GM21529 (cell line): ENCODE measurements around the gene CNFN.

Experiments used
- ATAC-seq: cut with Tn5 transposase; IDR thresholded peaks from one replicate; pipeline ENCODE4 v1.9.1; 2021; ENCODE audit not compliant: unreplicated experiment

CNFN gene

GRCh38 chr19:42376177-42376555, 13.9 kb downstream of the CNFN start:
- ATAC-seq = no peak

GRCh38 chr19:42375415-42376176, 14.5 kb downstream of the CNFN start:
- ATAC-seq = no peak

GRCh38 chr19:42374826-42375376, 15.2 kb downstream of the CNFN start:
- ATAC-seq = no peak

GRCh38 chr19:42370626-42371175, 19.4 kb downstream of the CNFN start:
- no peak for ATAC-seq

GRCh38 chr19:42370068-42370520, 20.0 kb downstream of the CNFN start:
- ATAC-seq = no peak

- ATAC-seq = no peak
These were observed 20.5 kb downstream of the CNFN start for GRCh38 chr19:42369433-42370067.

- no peak for ATAC-seq
These were observed 21.3 kb downstream of the CNFN start for GRCh38 chr19:42368765-42369164.

- ATAC-seq = no peak
These were observed 21.7 kb downstream of the CNFN start for GRCh38 chr19:42368360-42368759.

GRCh38 chr19:42367929-42368328, 22.2 kb downstream of the CNFN start:
- ATAC-seq = no peak

GRCh38 chr19:42366673-42367072, 23.4 kb downstream of the CNFN start:
- no peak for ATAC-seq

GRCh38 chr19:42363614-42364346, 26.3 kb downstream of the CNFN start:
- no peak for ATAC-seq

GRCh38 chr19:42362891-42363440, 27.1 kb downstream of the CNFN start:
- no peak for ATAC-seq

- no peak for ATAC-seq
These were observed 27.8 kb downstream of the CNFN start for GRCh38 chr19:42362342-42362741.

GRCh38 chr19:42361545-42361910, 28.6 kb downstream of the CNFN start:
- no peak for ATAC-seq

- no peak for ATAC-seq
These were observed 29.1 kb downstream of the CNFN start for GRCh38 chr19:42360787-42361544.

GRCh38 chr19:42357290-42357689, 32.8 kb downstream of the CNFN start:
- no peak for ATAC-seq

GRCh38 chr19:42356686-42357085, 33.4 kb downstream of the CNFN start:
- no peak for ATAC-seq

- ATAC-seq = no peak
These were observed 34.2 kb downstream of the CNFN start for GRCh38 chr19:42355896-42356295.

- ATAC-seq = no peak
These were observed 36.6 kb downstream of the CNFN start for GRCh38 chr19:42353341-42354015.
